ENCODE data around the gene NYAP1.
"Not testable (repeated sequence)": the region's sequence is repeated elsewhere in the genome, so short reads cannot be mapped to it uniquely, and the experiment has no call there.

- not testable (repeated sequence) for TF ChIP-seq CTCF (optimal IDR thresholded peaks at IDR 0.05 in 1 of 3, IDR thresholded peaks at IDR 0.05 in 1 of 3, conservative IDR thresholded peaks at IDR 0.05 in 1 of 3; ENCODE audit: extremely low read depth in 1 of 3, insufficient read depth in 2 of 3, low read length in 3 of 3); EZH2 (IDR thresholded peaks at IDR 0.05; ENCODE audit: low read length)
Measured at GRCh38 chr7:100521909-100522593, 38.3 kb downstream of the NYAP1 start.
